Stomach (tissue), 4 donors: ENCODE data around the gene EIF3K.

Source experiments
- POLR2A ChIP-seq, 4 donors: fragments of 450-650 bp; IDR thresholded peaks; one replicate each; pipeline ENCODE4 v1.6.1; 2016; ENCODE audit warnings: antibody characterized with exemption in 4 of 4, control low read depth in 2 of 4, mild to moderate bottlenecking in 1 of 4, moderate library complexity in 1 of 4
- TF ChIP-seq, protein P1 (sequence below), 7 experiments: fragments of 450-650 bp in 4 of 7; fragments of 200-600 bp in 3 of 7; sonication (generic) in 3 of 7; IDR thresholded peaks; one replicate each; pipeline ENCODE4 v1.5.1; 2016 to 2019; ENCODE audit warnings: antibody characterized with exemption in 7 of 7, control low read depth in 2 of 7, mild to moderate bottlenecking in 1 of 7

DNA sequence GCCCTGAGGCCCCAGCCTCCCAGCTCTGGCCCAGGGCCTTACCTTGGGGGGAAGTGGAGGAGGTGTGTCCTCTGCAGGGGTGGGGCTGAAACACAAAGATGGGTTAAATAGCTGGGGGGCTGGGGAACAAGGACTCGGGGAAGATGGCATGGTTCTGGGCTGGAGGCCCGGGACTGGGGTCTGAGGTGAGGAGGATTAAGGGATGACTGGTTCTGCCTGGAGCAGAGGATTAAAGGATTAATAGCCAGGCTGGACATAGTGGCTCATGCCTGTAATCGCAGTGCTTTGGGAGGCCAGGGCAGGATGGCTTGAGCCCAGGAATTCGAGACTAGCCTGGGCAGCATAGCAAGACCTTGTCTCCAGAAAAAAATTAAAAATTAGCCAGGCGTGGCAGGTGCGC lies 12.9 kb upstream of the EIF3K start:
- no peak for TF ChIP-seq POLR2A (IDR thresholded peaks at IDR 0.05)
- TF ChIP-seq, protein P1, sequence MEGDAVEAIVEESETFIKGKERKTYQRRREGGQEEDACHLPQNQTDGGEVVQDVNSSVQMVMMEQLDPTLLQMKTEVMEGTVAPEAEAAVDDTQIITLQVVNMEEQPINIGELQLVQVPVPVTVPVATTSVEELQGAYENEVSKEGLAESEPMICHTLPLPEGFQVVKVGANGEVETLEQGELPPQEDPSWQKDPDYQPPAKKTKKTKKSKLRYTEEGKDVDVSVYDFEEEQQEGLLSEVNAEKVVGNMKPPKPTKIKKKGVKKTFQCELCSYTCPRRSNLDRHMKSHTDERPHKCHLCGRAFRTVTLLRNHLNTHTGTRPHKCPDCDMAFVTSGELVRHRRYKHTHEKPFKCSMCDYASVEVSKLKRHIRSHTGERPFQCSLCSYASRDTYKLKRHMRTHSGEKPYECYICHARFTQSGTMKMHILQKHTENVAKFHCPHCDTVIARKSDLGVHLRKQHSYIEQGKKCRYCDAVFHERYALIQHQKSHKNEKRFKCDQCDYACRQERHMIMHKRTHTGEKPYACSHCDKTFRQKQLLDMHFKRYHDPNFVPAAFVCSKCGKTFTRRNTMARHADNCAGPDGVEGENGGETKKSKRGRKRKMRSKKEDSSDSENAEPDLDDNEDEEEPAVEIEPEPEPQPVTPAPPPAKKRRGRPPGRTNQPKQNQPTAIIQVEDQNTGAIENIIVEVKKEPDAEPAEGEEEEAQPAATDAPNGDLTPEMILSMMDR (IDR thresholded peaks at IDR 0.05) = no peak
